Fibroblast of upper back skin (primary cell): ENCODE data around the gene CSRP1.

Experiments
- DNase-seq: peaks from one replicate; pipeline ENCODE4 v3.0.0-alpha.2; 2013

Gene CSRP1

GRCh38 chr1:201511941-201512539, 5.1 kb upstream of the CSRP1 start:
- no peak for DNase-seq

- no peak for DNase-seq
Observed at GRCh38 chr1:201511396-201511940, 4.5 kb upstream of the CSRP1 start.

GRCh38 chr1:201510734-201511133, 3.8 kb upstream of the CSRP1 start:
- no peak for DNase-seq

GRCh38 chr1:201509601-201510374, 2.9 kb upstream of the CSRP1 start:
- no peak for DNase-seq

- peak; percentile 64 for DNase-seq
Observed at GRCh38 chr1:201508809-201509208, 1.9 kb upstream of the CSRP1 start.

GRCh38 chr1:201507360-201507675, 395 bp upstream of the CSRP1 start:
- DNase-seq = no peak

GRCh38 chr1:201506092-201506491, 831 bp downstream of the CSRP1 start:
- no peak for DNase-seq

- DNase-seq = peak; percentile 71
Observed at GRCh38 chr1:201505503-201505890, 1.4 kb downstream of the CSRP1 start.

- no peak for DNase-seq
Observed at GRCh38 chr1:201504799-201505502, 2.0 kb downstream of the CSRP1 start.

GRCh38 chr1:201504179-201504631, 2.7 kb downstream of the CSRP1 start:
- DNase-seq = no peak

GRCh38 chr1:201503397-201504176, 3.3 kb downstream of the CSRP1 start:
- peak; percentile 99 for DNase-seq

GRCh38 chr1:201502511-201502857, 4.4 kb downstream of the CSRP1 start:
- no peak for DNase-seq

GRCh38 chr1:201501812-201502510, 5.0 kb downstream of the CSRP1 start:
- no peak for DNase-seq

- peak; percentile 78 for DNase-seq
Observed at GRCh38 chr1:201501144-201501543, 5.8 kb downstream of the CSRP1 start.

GRCh38 chr1:201500670-201501120, 6.2 kb downstream of the CSRP1 start:
- DNase-seq = peak; percentile 50

GRCh38 chr1:201499795-201500669, 6.9 kb downstream of the CSRP1 start:
- no peak for DNase-seq

- no peak for DNase-seq
Observed at GRCh38 chr1:201499191-201499590, 7.7 kb downstream of the CSRP1 start.

- DNase-seq = no peak
Observed at GRCh38 chr1:201498621-201499020, 8.3 kb downstream of the CSRP1 start.

- no peak for DNase-seq
Observed at GRCh38 chr1:201497935-201498509, 8.9 kb downstream of the CSRP1 start.

- DNase-seq = no peak
Observed at GRCh38 chr1:201496296-201496690, 10.6 kb downstream of the CSRP1 start.
